Lower leg skin (tissue), 4 donors: Measurements from ENCODE around the gene SCAMP5. TPM values are rescaled to one million over a fixed set of nuclear protein-coding genes. Genes with fewer than 3 reads are reported as not detected.

Source experiments
- DNase-seq, 2 donors: peaks; one replicate each; pipeline ENCODE4 v3.0.0-alpha.2; 2019; ENCODE audit warnings: low spot score in 2 of 2
- H3K4me3 ChIP-seq: fragments of 200-600 bp; sonication (generic); 2 replicates; pipeline ENCODE4 v1.5.1; 2017; ENCODE audit warnings: mild to moderate bottlenecking, low read depth; ENCODE audit not compliant: poor library complexity, severe bottlenecking
- CTCF ChIP-seq, 3 donors: fragments of 450-650 bp; IDR thresholded peaks; one replicate each; pipeline ENCODE4 v1.5.1; 2016; ENCODE audit warnings: antibody characterized with exemption in 3 of 3, mild to moderate bottlenecking in 3 of 3, moderate library complexity in 2 of 3
- POLR2A ChIP-seq, 2 donors: fragments of 450-650 bp; IDR thresholded peaks; one replicate each; pipeline ENCODE4 v1.6.1; 2016 to 2017; ENCODE audit warnings: antibody characterized with exemption in 2 of 2, mild to moderate bottlenecking in 1 of 2, moderate library complexity in 1 of 2
- WGBS, 2 donors: methylation state at CpG; one replicate each; pipeline ENCODE4 v1.1.5; 2018; 5-methylcytosine and 5-hydroxymethylcytosine counted together
- intact Hi-C: fragments of 100-400 bp; cut with DNase I; formaldehyde crosslinking; loops from one replicate; pipeline ENCODE4 v1.15.0; 2023; ENCODE audit warnings: low total_unique reads
- total RNA-seq, 4 donors: library from RNA; depleted of rRNA; stranded (reverse); fragments of >200 nt; gene quantifications; one replicate each; pipeline ENCODE4 v1.1.0, GENCODE V29; 2016

The SCAMP5 gene
- total RNA-seq, 4 donors from 2014 or later, result 0.46 to 5.4 (median 1.2) TPM

- no peak overlapping the region for H3K4me3 ChIP-seq
These were observed 34.7 kb downstream of the SCAMP5 start for GRCh38 chr15:75030023-75030413.

GRCh38 chr15:75030424-75030823, 35.1 kb downstream of the SCAMP5 start:
- TF ChIP-seq CTCF (IDR thresholded peaks at IDR 0.05) (no peak), POLR2A (IDR thresholded peaks at IDR 0.05) (no peak)
- H3K4me3 ChIP-seq, result no peak overlapping the region
- no peak for DNase-seq
- intact Hi-C loops, result no loop called here
- WGBS, 2 donors, result 82 to 92% methylated on average over 4 of the region's 4 CpGs

More at GRCh38 chr15:75030023-75030413, 34.7 kb downstream of the SCAMP5 start:
- 0 to 17% methylated on average over 1 to 2 of the region's 2 CpGs for WGBS, 2 donors
- intact Hi-C loops, result no loop called here
- TF ChIP-seq POLR2A (IDR thresholded peaks at IDR 0.05) (no peak), CTCF (IDR thresholded peaks at IDR 0.05) (no peak)
- peak; percentile 35 to 90 for DNase-seq

- intact Hi-C loops, result no loop called here
- WGBS, 2 donors, result 44 to 50% methylated on average over 4 of the region's 4 CpGs
- H3K4me3 ChIP-seq, result no peak overlapping the region
These were observed 36.5 kb downstream of the SCAMP5 start for GRCh38 chr15:75031848-75032247.

GRCh38 chr15:75032395-75032794, 37.0 kb downstream of the SCAMP5 start:
- WGBS, 2 donors, result 83 to 86% methylated on average over 2 of the region's 2 CpGs

More at GRCh38 chr15:75031848-75032247, 36.5 kb downstream of the SCAMP5 start:
- no peak for DNase-seq
- TF ChIP-seq CTCF (IDR thresholded peaks at IDR 0.05) (no peak), POLR2A (IDR thresholded peaks at IDR 0.05) (no peak)

GRCh38 chr15:75033809-75034208, 38.4 kb downstream of the SCAMP5 start:
- intact Hi-C loops, result no loop called here
- WGBS, 2 donors, result 82 to 87% methylated on average over 6 of the region's 6 CpGs
- TF ChIP-seq CTCF (IDR thresholded peaks at IDR 0.05) (no peak), POLR2A (IDR thresholded peaks at IDR 0.05) (no peak)
- no peak for DNase-seq
- H3K4me3 ChIP-seq, result no peak overlapping the region

More at GRCh38 chr15:75032395-75032794, 37.0 kb downstream of the SCAMP5 start:
- no peak for DNase-seq
- H3K4me3 ChIP-seq, result no peak overlapping the region
- intact Hi-C loops, result no loop called here
- TF ChIP-seq POLR2A (IDR thresholded peaks at IDR 0.05), result no peak
- no peak for TF ChIP-seq CTCF (IDR thresholded peaks at IDR 0.05)

GRCh38 chr15:75034615-75035014, 39.3 kb downstream of the SCAMP5 start:
- no peak for DNase-seq
- intact Hi-C loops, result no loop called here
- TF ChIP-seq CTCF (IDR thresholded peaks at IDR 0.05), result no peak
- TF ChIP-seq POLR2A (IDR thresholded peaks at IDR 0.05), result no peak
- H3K4me3 ChIP-seq, result no peak overlapping the region
- 87 to 88% methylated on average over 8 of the region's 8 CpGs for WGBS, 2 donors
